Endothelial cell of umbilical vein (primary cell): Measurements from ENCODE around the gene AJM1. TPM values are rescaled to one million over a fixed set of nuclear protein-coding genes. Genes with fewer than 3 reads are reported as not detected.

Experiments
- BruUV-seq: library from RNA; stranded (reverse); fragments of 400-500 nt; replicated peaks from 2 replicates; lab custom pipeline; 2021; lab: Mats Ljungman, UMichigan
- CTCF ChIA-PET: fragments of 300-600, 350-600 bp; sonication (Branson Sonifier 250); formaldehyde crosslinking; loops from one replicate; lab custom pipeline; 2021; ENCODE audit warnings: antibody characterized with exemption, inconsistent platforms; lab: Charles Lee
- POLR2A ChIA-PET: fragments of 300-600, 350-600 bp; sonication (Branson Sonifier 250); formaldehyde crosslinking; loops from one replicate; lab custom pipeline; 2021; ENCODE audit warnings: antibody characterized with exemption, inconsistent platforms; lab: Charles Lee
- DNase-seq: peaks from one replicate; pipeline ENCODE4 v3.0.0-alpha.2; 2011; ENCODE audit warnings: low read depth, low spot score
- FAIRE-seq: peaks from 2 replicates; lab custom pipeline; 2011; peaks lifted over from hg19 to GRCh38; lab: Jason Lieb, UNC
- H2AFZ ChIP-seq: 2 replicates; pipeline ENCODE4 v1.6.0; 2012; ENCODE audit warnings: low read depth, low read length, control low read depth, inconsistent platforms
- H3K27ac ChIP-seq: 2 replicates; pipeline ENCODE4 v1.5.1; 2011; ENCODE audit warnings: low read depth, mild to moderate bottlenecking, control low read depth, low read length, moderate library complexity; ENCODE audit not compliant: insufficient read depth
- H3K27me3 ChIP-seq, 2 experiments: 2 replicates each; pipeline versions ENCODE4 v1.6.0 to v1.6.1; 2011; ENCODE audit warnings: low read length in 2 of 2, mixed read lengths in 1 of 2; ENCODE audit not compliant: control insufficient read depth in 2 of 2, insufficient read depth in 2 of 2
- H3K36me3 ChIP-seq, 2 experiments: 2 replicates in 1 of 2; 3 replicates in 1 of 2; pipeline ENCODE4 v1.5.1; 2011; ENCODE audit warnings: low read length in 2 of 2, mild to moderate bottlenecking in 1 of 2, moderate library complexity in 1 of 2; ENCODE audit not compliant: control insufficient read depth in 2 of 2, insufficient read depth in 2 of 2; ENCODE audit errors: extremely low read depth in 1 of 2
- H3K4me1 ChIP-seq: 3 replicates; pipeline ENCODE4 v1.5.1; 2011; ENCODE audit warnings: mild to moderate bottlenecking, low read length; ENCODE audit not compliant: control insufficient read depth, insufficient read depth; ENCODE audit errors: extremely low read depth
- H3K4me2 ChIP-seq: 2 replicates; pipeline ENCODE4 v1.6.1; 2011; ENCODE audit warnings: low read length, control low read depth, mixed read lengths; ENCODE audit not compliant: insufficient read depth
- H3K4me3 ChIP-seq, 3 experiments: fragments of 200-600 bp in 1 of 3; sonication (generic), shearing (Covaris generic) in 1 of 3; replicated peaks in 1 of 3; 2 replicates each; pipeline ENCODE4 v1.5.1; 2011 to 2016; ENCODE audit warnings: control low read depth in 3 of 3, low read length in 3 of 3, mild to moderate bottlenecking in 2 of 3, inconsistent platforms in 1 of 3, low read depth in 1 of 3, moderate library complexity in 1 of 3; ENCODE audit not compliant: insufficient read depth in 1 of 3
- H3K79me2 ChIP-seq: 2 replicates; pipeline ENCODE4 v1.6.0; 2012; ENCODE audit warnings: low read length, inconsistent platforms; ENCODE audit not compliant: control insufficient read depth, insufficient read depth
- H3K9ac ChIP-seq: replicated peaks from 2 replicates; pipeline ENCODE3; 2011; ENCODE audit warnings: low read length, control low read depth; ENCODE audit not compliant: insufficient read depth; ENCODE audit errors: extremely low read depth
- H3K9me1 ChIP-seq: replicated peaks from 3 replicates; pipeline ENCODE4 v1.6.0; 2011; ENCODE audit warnings: mild to moderate bottlenecking, low read length; ENCODE audit not compliant: control insufficient read depth, insufficient read depth; ENCODE audit errors: extremely low read depth
- H3K9me3 ChIP-seq: replicated peaks from 2 replicates; pipeline ENCODE4 v1.5.1; 2012; ENCODE audit warnings: low read length, inconsistent platforms; ENCODE audit not compliant: control insufficient read depth, insufficient read depth
- H4K20me1 ChIP-seq: replicated peaks from 2 replicates; pipeline ENCODE3; 2011; ENCODE audit warnings: mild to moderate bottlenecking, low read length; ENCODE audit not compliant: control insufficient read depth, insufficient read depth; ENCODE audit errors: extremely low read depth
- CTCF ChIP-seq, 2 donors: IDR thresholded peaks; 1 replicate in 1 of 2; 2 replicates in 1 of 2; pipeline ENCODE4 v1.5.1; 2011; ENCODE audit warnings: low read length in 2 of 2, mild to moderate bottlenecking in 2 of 2, moderate library complexity in 2 of 2, control low read depth in 1 of 2, inconsistent platforms in 1 of 2, low read depth in 1 of 2; ENCODE audit not compliant: insufficient read depth in 1 of 2; ENCODE audit errors: extremely low read depth in 1 of 2
- EZH2 ChIP-seq: IDR thresholded peaks from 2 replicates; pipeline ENCODE4 v1.6.1; 2012; ENCODE audit warnings: borderline replicate concordance, low read depth, mild to moderate bottlenecking, moderate library complexity, low read length, inconsistent platforms; ENCODE audit not compliant: severe bottlenecking
- FOS ChIP-seq: IDR thresholded peaks from 2 replicates; pipeline ENCODE4 v1.6.1; 2011; ENCODE audit warnings: mild to moderate bottlenecking, low read length, moderate library complexity, borderline replicate concordance; ENCODE audit not compliant: insufficient read depth
- GATA2 ChIP-seq: IDR thresholded peaks from 2 replicates; pipeline ENCODE4 v1.7.0; 2011; ENCODE audit warnings: low read depth, mild to moderate bottlenecking, moderate library complexity, mixed read lengths, low read length; ENCODE audit not compliant: insufficient read length, insufficient read depth
- JUN ChIP-seq: IDR thresholded peaks from 2 replicates; pipeline ENCODE4 v1.6.1; 2011; ENCODE audit warnings: borderline replicate concordance, low read depth; ENCODE audit not compliant: insufficient read length, insufficient read depth
- MAX ChIP-seq: IDR thresholded peaks from 2 replicates; pipeline ENCODE4 v1.6.1; 2011; ENCODE audit not compliant: insufficient read depth, insufficient read length
- MYC ChIP-seq: IDR thresholded peaks from one replicate; pipeline ENCODE4 v1.6.1; 2011; ENCODE audit warnings: mild to moderate bottlenecking, low read depth, low read length
- POLR2A ChIP-seq: IDR thresholded peaks from 2 replicates; pipeline ENCODE4 v1.6.1; 2012; ENCODE audit warnings: low read depth, mild to moderate bottlenecking, control low read depth, low read length
- POLR2AphosphoS5 ChIP-seq: IDR thresholded peaks from 2 replicates; pipeline ENCODE4 v1.6.1; 2012; ENCODE audit warnings: low read depth, mild to moderate bottlenecking, control low read depth, low read length, moderate library complexity; ENCODE audit not compliant: insufficient read depth
- dilution Hi-C: fragments of 300-500 bp; cut with MboI; formaldehyde crosslinking; loops from one replicate; pipeline ENCODE4 v1.15.0; 2019; ENCODE audit warnings: low sequenced_read_pairs; ENCODE audit not compliant: extremely low pct_ligation_motif_present
- intact Hi-C: fragments of 100-400 bp; cut with micrococcal nuclease; formaldehyde crosslinking; loops from one replicate; pipeline ENCODE4 v1.10.0; 2022
- polyA plus RNA-seq, 4 experiments: library from polyadenylated mRNA; depleted of rRNA in 3 of 4; stranded (reverse) in 3 of 4; unstranded in 1 of 4; fragments of >200 nt; gene quantifications; 2 replicates each; pipeline versions ENCODE4 v1.2.1 to v1.2.3, GENCODE V29; 2011 to 2012; ENCODE audit warnings: missing spikeins in 1 of 4
- total RNA-seq: library from RNA; stranded (reverse); gene quantifications from 2 replicates; pipeline ENCODE4 v1.2.3, GENCODE V29; 2021

The AJM1 gene
- total and polyA plus RNA-seq, 2 donors (not counting 3 experiments of a cell fraction or from before 2014, with no cell fraction given), result 0.30 to 1.3 TPM

GRCh38 chr9:136827794-136828473 lies 14.3 kb upstream of the AJM1 start:
- intact Hi-C loops (no loop called here), dilution Hi-C loops (no loop called here)
- ChIA-PET CTCF (no interaction called here), POLR2A (no interaction called here)
- H3K4me3 ChIP-seq, result no peak overlapping the region
- TF ChIP-seq EZH2 (no peak), MYC (no peak), GATA2 (no peak), FOS (no peak), POLR2AphosphoS5 (no peak), POLR2A (no peak), MAX (no peak), JUN (no peak), CTCF (IDR thresholded peaks at IDR 0.05; ENCODE audit: extremely low read depth in 1 of 2, insufficient read depth in 1 of 2, low read depth in 1 of 2, low read length in 2 of 2) (no peak)
- no peaks in the 10 kb centered on the region for H3K9me1 ChIP-seq
- no peaks in the 10 kb centered on the region for H3K9me3 ChIP-seq
- H3K4me1 ChIP-seq, result no peaks in the 10 kb centered on the region
- DNase-seq (no peak), FAIRE-seq (no peak)
- no peak overlapping the region for H2AFZ ChIP-seq
- no TSS peak for BruUV-seq
- no peaks in the 10 kb centered on the region for H3K79me2 ChIP-seq
- no peaks in the 10 kb centered on the region for H3K27me3 ChIP-seq
- H3K9ac ChIP-seq, result no peak overlapping the region
- H3K36me3 ChIP-seq, result peaks cover 14 to 51% of the 10 kb centered on the region in 2 experiments
- H4K20me1 ChIP-seq, result no peaks in the 10 kb centered on the region
- H3K27ac ChIP-seq, result no peak overlapping the region
- no peak overlapping the region for H3K4me2 ChIP-seq
